ENCODE results near the gene PRR9. TPM values are rescaled to one million over a fixed set of nuclear protein-coding genes. Genes with fewer than 3 reads are reported as not detected.
A peak's percentile ranks its signal among the peaks of the same experiment; 100 is the strongest.

PRR9 gene
- total and polyA plus RNA-seq, 2 experiments from 2014 or later, result not detected

- H3K27ac ChIP-seq (ENCODE audit: low read depth), result no peak overlapping the region
- H3K4me3 Mint-ChIP-seq, result no peak overlapping the region
- no peaks in the 10 kb centered on the region; the same call in 2 of the 3 replicates for H3K9me3 Mint-ChIP-seq
- ATAC-seq (no peak; the same call in 2 of the 3 replicates), DNase-seq (ENCODE audit: low spot score) (no peak)
- no peaks in the 10 kb centered on the region for H4K20me1 ChIP-seq (replicated peaks; ENCODE audit: insufficient read depth)
- H3K79me2 ChIP-seq (replicated peaks; ENCODE audit: insufficient read depth), result no peaks in the 10 kb centered on the region
- H3K27me3 Mint-ChIP-seq (ENCODE audit: insufficient read depth, low read depth, poor library complexity), result peaks cover 2% of the 10 kb centered on the region
- H3K27ac Mint-ChIP-seq, result no peak overlapping the region
- peak overlapping the region; percentile 52; the same call in 1 of the 2 replicates for H2AFZ ChIP-seq
- no peaks in the 10 kb centered on the region for H3F3A ChIP-seq (replicated peaks; ENCODE audit: low read depth)
- no peaks in the 10 kb centered on the region for H3K27me3 ChIP-seq (ENCODE audit: insufficient read depth)
- H3K4me2 ChIP-seq, result no peak overlapping the region
- no peaks in the 10 kb centered on the region for H3K9me2 ChIP-seq (ENCODE audit: insufficient read depth)
- no peaks in the 10 kb centered on the region for H3K36me3 Mint-ChIP-seq (ENCODE audit: low read depth)
- H3K4me1 ChIP-seq (ENCODE audit: insufficient read depth), result no peaks in the 10 kb centered on the region
- no peak for TF ChIP-seq ZNF114 (CRISPR knock-in tag; IDR thresholded peaks at IDR 0.05)
- TF ChIP-seq NANOG (IDR thresholded peaks at IDR 0.05; ENCODE audit: borderline replicate concordance), result no peak
- TF ChIP-seq, protein P1, sequence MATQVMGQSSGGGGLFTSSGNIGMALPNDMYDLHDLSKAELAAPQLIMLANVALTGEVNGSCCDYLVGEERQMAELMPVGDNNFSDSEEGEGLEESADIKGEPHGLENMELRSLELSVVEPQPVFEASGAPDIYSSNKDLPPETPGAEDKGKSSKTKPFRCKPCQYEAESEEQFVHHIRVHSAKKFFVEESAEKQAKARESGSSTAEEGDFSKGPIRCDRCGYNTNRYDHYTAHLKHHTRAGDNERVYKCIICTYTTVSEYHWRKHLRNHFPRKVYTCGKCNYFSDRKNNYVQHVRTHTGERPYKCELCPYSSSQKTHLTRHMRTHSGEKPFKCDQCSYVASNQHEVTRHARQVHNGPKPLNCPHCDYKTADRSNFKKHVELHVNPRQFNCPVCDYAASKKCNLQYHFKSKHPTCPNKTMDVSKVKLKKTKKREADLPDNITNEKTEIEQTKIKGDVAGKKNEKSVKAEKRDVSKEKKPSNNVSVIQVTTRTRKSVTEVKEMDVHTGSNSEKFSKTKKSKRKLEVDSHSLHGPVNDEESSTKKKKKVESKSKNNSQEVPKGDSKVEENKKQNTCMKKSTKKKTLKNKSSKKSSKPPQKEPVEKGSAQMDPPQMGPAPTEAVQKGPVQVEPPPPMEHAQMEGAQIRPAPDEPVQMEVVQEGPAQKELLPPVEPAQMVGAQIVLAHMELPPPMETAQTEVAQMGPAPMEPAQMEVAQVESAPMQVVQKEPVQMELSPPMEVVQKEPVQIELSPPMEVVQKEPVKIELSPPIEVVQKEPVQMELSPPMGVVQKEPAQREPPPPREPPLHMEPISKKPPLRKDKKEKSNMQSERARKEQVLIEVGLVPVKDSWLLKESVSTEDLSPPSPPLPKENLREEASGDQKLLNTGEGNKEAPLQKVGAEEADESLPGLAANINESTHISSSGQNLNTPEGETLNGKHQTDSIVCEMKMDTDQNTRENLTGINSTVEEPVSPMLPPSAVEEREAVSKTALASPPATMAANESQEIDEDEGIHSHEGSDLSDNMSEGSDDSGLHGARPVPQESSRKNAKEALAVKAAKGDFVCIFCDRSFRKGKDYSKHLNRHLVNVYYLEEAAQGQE (IDR thresholded peaks at IDR 0.05; ENCODE audit: unreplicated experiment), result no peak
- TF ChIP-seq ZNF331 (CRISPR knock-in tag; IDR thresholded peaks at IDR 0.05; ENCODE audit: low read depth), result no peak
- TF ChIP-seq, protein P2, sequence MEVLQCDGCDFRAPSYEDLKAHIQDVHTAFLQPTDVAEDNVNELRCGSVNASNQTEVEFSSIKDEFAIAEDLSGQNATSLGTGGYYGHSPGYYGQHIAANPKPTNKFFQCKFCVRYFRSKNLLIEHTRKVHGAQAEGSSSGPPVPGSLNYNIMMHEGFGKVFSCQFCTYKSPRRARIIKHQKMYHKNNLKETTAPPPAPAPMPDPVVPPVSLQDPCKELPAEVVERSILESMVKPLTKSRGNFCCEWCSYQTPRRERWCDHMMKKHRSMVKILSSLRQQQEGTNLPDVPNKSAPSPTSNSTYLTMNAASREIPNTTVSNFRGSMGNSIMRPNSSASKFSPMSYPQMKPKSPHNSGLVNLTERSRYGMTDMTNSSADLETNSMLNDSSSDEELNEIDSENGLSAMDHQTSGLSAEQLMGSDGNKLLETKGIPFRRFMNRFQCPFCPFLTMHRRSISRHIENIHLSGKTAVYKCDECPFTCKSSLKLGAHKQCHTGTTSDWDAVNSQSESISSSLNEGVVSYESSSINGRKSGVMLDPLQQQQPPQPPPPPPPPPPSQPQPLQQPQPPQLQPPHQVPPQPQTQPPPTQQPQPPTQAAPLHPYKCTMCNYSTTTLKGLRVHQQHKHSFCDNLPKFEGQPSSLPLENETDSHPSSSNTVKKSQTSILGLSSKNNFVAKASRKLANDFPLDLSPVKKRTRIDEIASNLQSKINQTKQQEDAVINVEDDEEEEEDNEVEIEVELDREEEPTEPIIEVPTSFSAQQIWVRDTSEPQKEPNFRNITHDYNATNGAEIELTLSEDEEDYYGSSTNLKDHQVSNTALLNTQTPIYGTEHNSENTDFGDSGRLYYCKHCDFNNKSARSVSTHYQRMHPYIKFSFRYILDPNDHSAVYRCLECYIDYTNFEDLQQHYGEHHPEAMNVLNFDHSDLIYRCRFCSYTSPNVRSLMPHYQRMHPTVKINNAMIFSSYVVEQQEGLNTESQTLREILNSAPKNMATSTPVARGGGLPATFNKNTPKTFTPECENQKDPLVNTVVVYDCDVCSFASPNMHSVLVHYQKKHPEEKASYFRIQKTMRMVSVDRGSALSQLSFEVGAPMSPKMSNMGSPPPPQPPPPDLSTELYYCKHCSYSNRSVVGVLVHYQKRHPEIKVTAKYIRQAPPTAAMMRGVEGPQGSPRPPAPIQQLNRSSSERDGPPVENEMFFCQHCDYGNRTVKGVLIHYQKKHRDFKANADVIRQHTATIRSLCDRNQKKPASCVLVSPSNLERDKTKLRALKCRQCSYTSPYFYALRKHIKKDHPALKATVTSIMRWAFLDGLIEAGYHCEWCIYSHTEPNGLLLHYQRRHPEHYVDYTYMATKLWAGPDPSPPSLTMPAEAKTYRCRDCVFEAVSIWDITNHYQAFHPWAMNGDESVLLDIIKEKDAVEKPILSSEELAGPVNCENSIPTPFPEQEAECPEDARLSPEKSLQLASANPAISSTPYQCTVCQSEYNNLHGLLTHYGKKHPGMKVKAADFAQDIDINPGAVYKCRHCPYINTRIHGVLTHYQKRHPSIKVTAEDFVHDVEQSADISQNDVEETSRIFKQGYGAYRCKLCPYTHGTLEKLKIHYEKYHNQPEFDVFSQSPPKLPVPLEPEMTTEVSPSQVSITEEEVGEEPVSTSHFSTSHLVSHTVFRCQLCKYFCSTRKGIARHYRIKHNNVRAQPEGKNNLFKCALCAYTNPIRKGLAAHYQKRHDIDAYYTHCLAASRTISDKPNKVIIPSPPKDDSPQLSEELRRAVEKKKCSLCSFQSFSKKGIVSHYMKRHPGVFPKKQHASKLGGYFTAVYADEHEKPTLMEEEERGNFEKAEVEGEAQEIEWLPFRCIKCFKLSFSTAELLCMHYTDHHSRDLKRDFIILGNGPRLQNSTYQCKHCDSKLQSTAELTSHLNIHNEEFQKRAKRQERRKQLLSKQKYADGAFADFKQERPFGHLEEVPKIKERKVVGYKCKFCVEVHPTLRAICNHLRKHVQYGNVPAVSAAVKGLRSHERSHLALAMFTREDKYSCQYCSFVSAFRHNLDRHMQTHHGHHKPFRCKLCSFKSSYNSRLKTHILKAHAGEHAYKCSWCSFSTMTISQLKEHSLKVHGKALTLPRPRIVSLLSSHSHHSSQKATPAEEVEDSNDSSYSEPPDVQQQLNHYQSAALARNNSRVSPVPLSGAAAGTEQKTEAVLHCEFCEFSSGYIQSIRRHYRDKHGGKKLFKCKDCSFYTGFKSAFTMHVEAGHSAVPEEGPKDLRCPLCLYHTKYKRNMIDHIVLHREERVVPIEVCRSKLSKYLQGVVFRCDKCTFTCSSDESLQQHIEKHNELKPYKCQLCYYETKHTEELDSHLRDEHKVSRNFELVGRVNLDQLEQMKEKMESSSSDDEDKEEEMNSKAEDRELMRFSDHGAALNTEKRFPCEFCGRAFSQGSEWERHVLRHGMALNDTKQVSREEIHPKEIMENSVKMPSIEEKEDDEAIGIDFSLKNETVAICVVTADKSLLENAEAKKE (CRISPR knock-in tag; IDR thresholded peaks at IDR 0.05), result no peak
- no peak for TF ChIP-seq STAT1 (IDR thresholded peaks at IDR 0.05; ENCODE audit: unreplicated experiment)
- TF ChIP-seq EZH2phosphoT487 (IDR thresholded peaks at IDR 0.05; ENCODE audit: unreplicated experiment), result no peak
- TF ChIP-seq ETS1 (IDR thresholded peaks at IDR 0.05), result no peak
- TF ChIP-seq CREB1 (CRISPR knock-in tag; IDR thresholded peaks at IDR 0.05; ENCODE audit: low read depth), result no peak
- no peak for TF ChIP-seq POLR2AphosphoS5 (IDR thresholded peaks at IDR 0.05; ENCODE audit: low read depth)
- no peak for TF ChIP-seq EZH2 (IDR thresholded peaks at IDR 0.05; ENCODE audit: low read depth, unreplicated experiment)
- TF ChIP-seq JUNB (IDR thresholded peaks at IDR 0.05; ENCODE audit: unreplicated experiment), result no peak
- TF ChIP-seq, protein P3, sequence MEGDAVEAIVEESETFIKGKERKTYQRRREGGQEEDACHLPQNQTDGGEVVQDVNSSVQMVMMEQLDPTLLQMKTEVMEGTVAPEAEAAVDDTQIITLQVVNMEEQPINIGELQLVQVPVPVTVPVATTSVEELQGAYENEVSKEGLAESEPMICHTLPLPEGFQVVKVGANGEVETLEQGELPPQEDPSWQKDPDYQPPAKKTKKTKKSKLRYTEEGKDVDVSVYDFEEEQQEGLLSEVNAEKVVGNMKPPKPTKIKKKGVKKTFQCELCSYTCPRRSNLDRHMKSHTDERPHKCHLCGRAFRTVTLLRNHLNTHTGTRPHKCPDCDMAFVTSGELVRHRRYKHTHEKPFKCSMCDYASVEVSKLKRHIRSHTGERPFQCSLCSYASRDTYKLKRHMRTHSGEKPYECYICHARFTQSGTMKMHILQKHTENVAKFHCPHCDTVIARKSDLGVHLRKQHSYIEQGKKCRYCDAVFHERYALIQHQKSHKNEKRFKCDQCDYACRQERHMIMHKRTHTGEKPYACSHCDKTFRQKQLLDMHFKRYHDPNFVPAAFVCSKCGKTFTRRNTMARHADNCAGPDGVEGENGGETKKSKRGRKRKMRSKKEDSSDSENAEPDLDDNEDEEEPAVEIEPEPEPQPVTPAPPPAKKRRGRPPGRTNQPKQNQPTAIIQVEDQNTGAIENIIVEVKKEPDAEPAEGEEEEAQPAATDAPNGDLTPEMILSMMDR (conservative IDR thresholded peaks at IDR 0.05; ENCODE audit: low read depth in 2 of 2), result no peak
- no peaks in the 10 kb centered on the region for H3K36me3 ChIP-seq (ENCODE audit: insufficient read depth)
- H3K4me1 Mint-ChIP-seq, result peaks cover 4% of the 10 kb centered on the region; the same call in 2 of the 3 replicates
- no peak overlapping the region for H3K4me3 ChIP-seq
Measured at GRCh38 chr1:153210206-153210605, 7.2 kb upstream of the PRR9 start.
